Choroid plexus epithelial cell (primary cell): ENCODE results near the gene CHD9.

Experiments used
- DNase-seq: peaks from one replicate; pipeline ENCODE4 v3.0.0-alpha.2; 2010; ENCODE audit warnings: low read depth
- H3K4me3 ChIP-seq: 2 replicates; pipeline ENCODE4 v1.5.1; 2011; ENCODE audit warnings: low read depth, mild to moderate bottlenecking, control low read depth, low read length, moderate library complexity
- CTCF ChIP-seq: conservative IDR thresholded peaks from 2 replicates; pipeline ENCODE4 v1.5.1; 2011; ENCODE audit warnings: low read depth, mild to moderate bottlenecking, control low read depth, inconsistent platforms, low read length, moderate library complexity

CHD9 gene

GRCh38 chr16:53057658-53058057, 2.9 kb downstream of the CHD9 start:
- no peak for DNase-seq
- no peak overlapping the region for H3K4me3 ChIP-seq
- no peak for TF ChIP-seq CTCF

DNA sequence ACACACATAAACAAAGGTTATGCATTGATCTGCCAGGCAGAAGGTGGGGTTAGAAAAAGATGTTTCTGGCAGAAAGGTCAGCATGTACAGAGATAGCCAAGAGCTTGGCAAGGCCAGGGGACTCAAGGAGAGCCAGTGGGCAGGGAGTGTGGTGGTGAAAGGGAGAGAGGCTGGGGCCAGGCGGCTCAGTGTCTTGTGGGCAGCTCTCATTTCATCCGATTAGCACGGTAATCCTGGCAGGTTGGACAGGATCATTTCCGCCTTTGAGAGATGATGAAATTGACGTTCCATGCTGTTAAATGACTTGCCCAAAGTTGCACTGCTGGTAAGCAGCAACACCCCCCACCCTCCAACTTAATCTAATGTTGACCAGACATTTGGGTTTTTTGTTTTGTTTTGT, 3.6 kb downstream of the CHD9 start:
- TF ChIP-seq CTCF: no peak
- DNase-seq: no peak
- H3K4me3 ChIP-seq: no peak overlapping the region

GRCh38 chr16:53058882-53059281, 4.1 kb downstream of the CHD9 start:
- DNase-seq: no peak
- H3K4me3 ChIP-seq: no peak overlapping the region
- no peak for TF ChIP-seq CTCF

DNA sequence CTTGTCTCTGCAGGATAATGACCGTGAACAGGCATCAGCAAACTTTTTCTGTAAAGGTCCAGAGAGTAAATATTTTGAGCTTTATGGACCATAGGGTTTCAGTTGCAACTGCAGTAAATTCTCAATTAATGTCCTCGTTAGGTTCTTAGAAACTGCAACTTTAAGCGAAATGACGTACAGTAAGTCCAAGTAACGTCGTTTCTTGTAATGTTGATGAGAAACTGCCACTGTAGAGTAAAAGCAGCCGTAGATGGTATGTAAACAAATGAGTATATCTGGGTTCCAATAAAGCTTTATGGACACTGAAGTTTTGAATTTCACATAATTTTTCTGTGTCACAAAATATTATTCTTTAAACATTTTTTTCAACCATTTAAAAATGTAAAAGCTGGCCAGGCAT, 4.9 kb downstream of the CHD9 start:
- DNase-seq: no peak
- no peak for TF ChIP-seq CTCF
- H3K4me3 ChIP-seq: no peak overlapping the region

- H3K4me3 ChIP-seq: no peak overlapping the region
- no peak for DNase-seq
- TF ChIP-seq CTCF: no peak
Observed at GRCh38 chr16:53061256-53061655, 6.5 kb downstream of the CHD9 start.

- no peak for DNase-seq
- TF ChIP-seq CTCF: no peak
- no peak overlapping the region for H3K4me3 ChIP-seq
Observed at GRCh38 chr16:53061701-53062159, 6.9 kb downstream of the CHD9 start.

GRCh38 chr16:53064081-53064578, 9.3 kb downstream of the CHD9 start:
- no peak overlapping the region for H3K4me3 ChIP-seq
- TF ChIP-seq CTCF: no peak
- no peak for DNase-seq
